GM19351 (cell line): ENCODE measurements around the gene FN1.
"Not testable (repeated sequence)": the region's sequence is repeated elsewhere in the genome, so short reads cannot be mapped to it uniquely, and the experiment has no call there.

Experiments used
- ATAC-seq: cut with Tn5 transposase; IDR thresholded peaks from one replicate; pipeline ENCODE4 v1.9.1; 2021; ENCODE audit warnings: mild to moderate bottlenecking, moderate library complexity; ENCODE audit not compliant: unreplicated experiment

The FN1 gene

GRCh38 chr2:215369181-215369760 is 66.6 kb downstream of the FN1 start:
- ATAC-seq = no peak

DNA sequence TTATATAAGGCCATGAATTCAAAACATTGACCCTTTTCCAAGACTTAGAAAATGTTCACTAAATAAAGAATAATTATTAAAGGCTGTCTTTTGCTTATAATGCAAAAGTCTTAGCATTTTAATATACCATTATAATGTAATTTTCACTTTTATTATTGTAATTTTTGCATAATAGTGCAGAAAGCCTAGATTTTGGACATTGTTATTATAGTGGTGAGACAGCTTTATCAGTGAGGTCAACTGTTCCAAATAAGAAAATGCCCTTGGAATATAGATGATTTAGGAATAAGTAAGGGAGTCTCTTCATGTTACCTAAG is 67.4 kb downstream of the FN1 start:
- ATAC-seq = no peak

DNA sequence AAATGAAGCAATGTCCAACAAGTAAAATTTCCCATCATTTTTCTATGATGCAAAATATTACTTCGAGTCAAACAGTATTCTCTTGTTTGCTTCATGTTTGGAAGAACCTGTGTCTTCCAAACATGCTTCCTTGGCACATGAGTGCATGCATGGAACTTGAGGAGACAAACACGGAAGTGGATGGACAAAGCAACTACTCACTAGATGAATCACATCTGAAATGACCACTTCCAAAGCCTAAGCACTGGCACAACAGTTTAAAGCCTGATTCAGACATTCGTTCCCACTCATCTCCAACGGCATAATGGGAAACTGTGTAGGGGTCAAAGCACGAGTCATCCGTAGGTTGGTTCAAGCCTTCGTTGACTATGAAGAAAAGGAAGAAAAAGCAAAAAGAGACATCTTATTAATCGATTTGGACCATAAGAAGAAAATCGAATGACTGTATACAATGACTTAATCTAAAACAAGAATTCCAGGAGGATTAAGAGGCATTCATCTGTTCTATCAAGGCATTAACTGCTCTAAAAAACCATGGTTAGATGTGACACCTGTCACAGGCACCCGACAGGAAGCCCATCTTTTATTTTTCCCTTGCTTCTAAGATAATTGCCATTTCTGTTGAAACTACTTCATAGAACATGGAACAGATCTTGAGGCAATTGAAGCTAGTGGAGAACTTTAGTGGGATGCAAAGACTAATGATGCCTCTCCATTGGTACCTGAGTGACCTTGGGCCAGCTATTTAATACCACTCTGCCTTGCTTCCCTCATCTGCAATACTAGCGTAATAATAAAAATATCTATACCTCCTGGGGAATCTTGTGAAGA is 68.0 kb downstream of the FN1 start:
- ATAC-seq = no peak

DNA sequence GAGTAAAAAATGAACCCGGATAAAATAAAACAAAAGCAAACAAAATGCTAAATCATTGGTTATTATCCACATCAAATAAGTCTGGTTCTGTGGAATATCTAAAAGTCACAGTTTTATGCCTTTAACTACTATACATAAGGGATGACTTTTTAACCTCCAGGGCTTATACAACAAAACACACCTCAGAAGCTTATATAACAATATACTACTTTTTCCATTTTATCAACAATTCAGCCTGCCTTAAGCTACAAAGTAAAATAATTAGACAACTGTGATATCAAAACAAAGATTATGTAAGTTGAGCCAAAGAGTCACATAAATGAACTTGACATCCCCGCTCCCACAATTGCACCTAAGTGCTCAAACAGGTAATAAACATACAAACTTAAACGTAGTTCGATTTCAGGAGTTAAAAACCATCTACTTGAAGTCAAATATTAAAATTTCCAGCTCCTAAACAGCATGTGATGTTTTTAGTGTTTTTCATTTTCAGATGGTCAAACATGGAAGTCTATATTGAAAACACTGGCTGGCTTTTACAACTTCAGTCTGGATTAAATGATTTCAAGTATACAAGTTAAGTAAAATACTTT is 69.3 kb downstream of the FN1 start:
- no peak for ATAC-seq

DNA sequence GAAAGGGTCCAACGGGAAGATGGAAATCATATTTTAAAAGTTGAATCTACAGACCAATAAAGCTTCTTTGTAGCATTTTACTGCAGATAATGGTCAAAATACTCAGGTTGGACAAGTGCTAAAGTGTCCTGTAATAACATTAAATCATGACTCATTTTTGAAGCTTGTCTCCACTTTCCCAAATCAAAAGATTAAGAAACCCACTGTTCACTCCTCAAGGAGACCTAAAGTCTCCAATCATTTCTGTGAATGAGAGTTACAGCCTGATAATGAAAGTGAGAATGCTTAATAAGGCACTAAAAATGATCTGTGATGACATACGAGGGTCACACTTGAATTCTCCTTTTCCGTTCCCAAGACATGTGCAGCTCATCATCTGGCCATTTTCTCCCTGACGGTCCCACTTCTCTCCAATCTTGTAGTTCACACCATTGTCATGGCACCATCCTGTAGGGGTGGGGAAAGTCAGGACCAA is 70.6 kb downstream of the FN1 start:
- no peak for ATAC-seq

DNA sequence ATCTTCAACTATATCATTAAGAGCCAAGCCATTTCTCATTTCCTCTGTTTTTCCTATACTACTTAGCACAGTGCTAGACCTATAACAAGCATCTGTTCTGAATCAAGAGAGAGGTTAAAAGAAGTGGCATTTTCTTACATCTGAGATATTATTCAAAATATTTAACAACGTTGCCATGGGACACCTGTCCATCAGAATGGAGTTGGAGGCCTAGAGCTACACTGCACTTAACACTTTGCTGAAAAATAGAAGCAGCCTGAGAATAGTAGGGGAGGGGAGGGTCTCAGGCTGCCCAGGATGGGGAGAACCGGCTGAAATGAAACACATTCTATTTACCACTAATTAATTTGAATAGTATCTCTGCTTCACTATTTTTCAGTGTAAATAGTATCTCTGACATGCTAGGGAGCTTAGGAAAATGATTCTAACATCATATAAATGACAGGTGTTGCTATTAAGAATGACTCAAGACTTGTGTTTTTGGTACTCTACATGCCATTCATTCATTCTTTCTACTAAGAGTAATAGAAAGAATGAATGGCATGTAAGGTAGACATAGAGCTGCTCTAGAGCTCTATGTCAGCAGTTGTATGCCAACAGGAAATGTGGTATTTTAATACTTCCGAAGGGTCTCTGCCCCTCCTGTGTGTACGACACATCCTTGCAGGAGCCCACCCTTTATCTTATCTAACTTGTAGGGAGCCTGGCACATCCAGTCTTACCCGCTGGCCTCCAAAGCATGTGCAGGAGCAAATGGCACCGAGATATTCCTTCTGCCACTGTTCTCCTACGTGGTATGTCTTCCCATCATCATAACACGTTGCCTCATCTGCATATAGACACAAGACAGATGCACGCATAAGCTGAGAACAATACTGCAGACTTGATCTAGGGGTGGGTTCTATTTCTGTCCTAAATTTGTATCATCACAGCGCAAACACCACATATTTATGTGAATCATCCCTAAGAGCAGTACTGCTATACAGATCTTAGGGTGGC is 71.4 kb downstream of the FN1 start:
- ATAC-seq = no peak

GRCh38 chr2:215363461-215364156 is 72.3 kb downstream of the FN1 start:
- no peak for ATAC-seq

DNA sequence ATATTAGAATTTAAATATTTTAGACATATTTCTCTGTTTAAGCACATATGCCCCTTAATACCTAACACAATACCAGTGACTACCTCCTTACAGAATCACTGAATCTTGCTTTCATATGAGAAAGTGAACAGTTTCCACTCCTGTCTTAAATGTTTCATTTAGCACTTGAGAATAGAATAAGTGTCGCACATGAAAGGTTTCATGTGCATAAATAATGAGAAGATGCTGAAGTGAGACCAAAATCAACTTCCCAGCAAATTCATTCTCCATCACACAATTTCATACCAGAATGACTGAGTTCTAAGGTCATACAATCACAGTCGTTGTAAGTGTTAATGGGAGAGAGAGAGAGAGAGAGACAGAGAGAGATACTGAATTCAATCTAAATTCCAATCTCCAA is 72.8 kb downstream of the FN1 start:
- no peak for ATAC-seq

DNA sequence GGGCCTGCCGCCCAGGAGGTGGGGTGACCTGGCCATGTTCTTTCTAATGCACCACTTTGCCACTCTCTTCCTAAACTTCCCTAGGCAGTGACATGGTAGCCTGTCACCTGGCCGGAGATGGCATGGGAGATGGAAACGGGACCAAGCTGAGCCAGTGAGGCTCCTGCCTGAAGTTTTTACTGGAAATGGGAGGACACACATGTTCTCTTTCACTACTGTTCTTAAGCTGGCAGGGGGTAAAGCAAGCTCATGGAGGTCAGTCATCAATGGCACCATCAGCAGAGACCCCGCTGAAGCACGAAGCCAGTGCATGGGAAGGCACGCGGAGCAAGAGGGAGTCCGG is 73.3 kb downstream of the FN1 start:
- ATAC-seq = no peak

- ATAC-seq = no peak
Measured at GRCh38 chr2:215361876-215362561, 73.8 kb downstream of the FN1 start.

- no peak for ATAC-seq
Measured at GRCh38 chr2:215361211-215361875, 74.5 kb downstream of the FN1 start.

- ATAC-seq = no peak
Measured at GRCh38 chr2:215360596-215360995, 75.3 kb downstream of the FN1 start.

DNA sequence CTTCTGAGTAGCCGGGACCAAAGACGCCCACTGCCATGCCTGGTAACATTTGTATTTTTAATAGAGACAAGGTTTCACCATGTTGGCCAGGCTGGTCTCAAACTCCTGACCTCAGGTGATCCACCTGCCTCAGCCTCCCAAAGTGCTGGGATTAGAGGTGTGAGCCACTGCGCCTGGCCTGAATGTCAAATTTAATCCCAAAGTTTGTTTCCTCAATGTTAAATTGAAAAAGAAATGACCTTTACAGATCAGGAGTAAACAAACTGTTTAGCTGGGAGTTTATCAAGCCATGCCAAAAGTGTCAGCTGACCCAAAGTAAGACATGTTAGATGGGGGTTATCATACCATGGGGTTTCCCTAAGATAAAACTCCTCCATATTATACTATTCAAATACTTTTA is 75.8 kb downstream of the FN1 start:
- ATAC-seq = not testable (repeated sequence)

DNA sequence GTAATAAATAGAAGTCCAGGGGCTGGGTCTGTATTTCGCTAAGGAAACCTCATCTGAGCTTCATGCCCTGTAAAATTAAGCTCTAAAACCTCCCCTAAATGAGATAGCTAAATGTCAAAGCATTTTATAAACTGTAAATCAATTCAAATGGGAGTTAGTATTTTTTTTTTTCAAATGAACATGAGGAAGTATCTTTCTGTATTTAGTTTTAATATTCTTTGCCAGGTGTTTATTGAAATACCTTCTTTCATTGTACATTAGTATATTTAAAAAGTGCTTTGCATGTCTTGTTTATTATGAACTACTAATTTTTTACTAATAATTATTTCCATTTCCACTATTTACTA is 76.3 kb downstream of the FN1 start:
- ATAC-seq = no peak

DNA sequence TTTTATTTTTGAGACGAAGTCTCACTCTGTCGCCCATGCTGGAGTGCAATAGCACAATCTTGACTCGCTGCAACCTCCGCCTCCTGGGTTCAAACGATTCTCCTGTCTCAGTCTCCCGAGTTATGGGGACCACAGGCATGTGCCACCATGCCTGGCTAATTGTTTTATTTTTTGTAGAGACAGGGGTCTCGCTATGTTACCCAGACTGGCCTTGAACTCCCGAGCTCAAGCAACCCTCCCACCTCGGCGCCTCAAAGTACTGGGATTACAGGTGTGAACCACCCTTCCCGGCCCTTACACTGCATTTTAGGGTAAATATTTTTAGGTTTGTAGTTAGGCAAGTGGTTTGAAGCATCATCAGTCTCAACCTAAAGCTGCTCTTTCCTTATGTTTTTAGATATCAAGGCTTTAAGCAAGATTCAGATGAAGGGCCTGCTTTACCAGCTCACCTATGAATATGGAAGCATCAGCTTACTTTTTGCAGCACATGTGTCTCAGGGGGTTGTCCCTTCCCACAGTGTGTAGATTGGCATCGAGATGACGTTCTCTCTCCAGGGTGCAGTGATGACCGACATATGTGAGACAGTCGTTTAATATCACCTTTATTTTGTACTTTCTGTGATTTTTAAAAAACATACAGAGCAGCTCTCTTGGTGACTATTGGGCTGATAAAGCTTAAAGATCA is 76.8 kb downstream of the FN1 start:
- ATAC-seq = no peak

DNA sequence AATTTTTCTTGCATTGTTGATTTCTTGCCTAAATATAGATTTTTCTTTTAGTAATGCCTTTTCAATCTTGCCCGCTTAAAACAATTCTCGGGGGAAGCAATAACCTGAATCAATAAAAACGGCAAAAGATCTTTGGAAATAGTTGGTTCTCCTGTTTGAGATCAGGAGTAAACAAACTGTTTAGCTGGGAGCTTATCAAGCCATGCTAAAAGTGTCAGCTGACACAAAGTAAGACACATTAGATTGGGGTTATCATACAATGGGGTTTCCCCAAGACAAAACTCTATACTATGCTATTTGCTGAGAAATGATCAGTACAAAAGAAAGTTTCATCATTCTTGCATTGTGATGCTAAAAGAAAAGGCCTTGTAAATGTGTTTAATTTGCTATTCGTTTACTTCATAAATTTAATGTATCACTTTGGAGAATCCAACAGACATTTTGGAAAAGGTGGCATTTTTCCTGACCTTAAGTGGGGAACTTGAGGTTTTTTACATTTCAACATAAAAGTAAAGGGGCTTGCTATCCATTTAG is 77.5 kb downstream of the FN1 start:
- no peak for ATAC-seq

- ATAC-seq = no peak
Measured at GRCh38 chr2:215357660-215358059, 78.2 kb downstream of the FN1 start.

DNA sequence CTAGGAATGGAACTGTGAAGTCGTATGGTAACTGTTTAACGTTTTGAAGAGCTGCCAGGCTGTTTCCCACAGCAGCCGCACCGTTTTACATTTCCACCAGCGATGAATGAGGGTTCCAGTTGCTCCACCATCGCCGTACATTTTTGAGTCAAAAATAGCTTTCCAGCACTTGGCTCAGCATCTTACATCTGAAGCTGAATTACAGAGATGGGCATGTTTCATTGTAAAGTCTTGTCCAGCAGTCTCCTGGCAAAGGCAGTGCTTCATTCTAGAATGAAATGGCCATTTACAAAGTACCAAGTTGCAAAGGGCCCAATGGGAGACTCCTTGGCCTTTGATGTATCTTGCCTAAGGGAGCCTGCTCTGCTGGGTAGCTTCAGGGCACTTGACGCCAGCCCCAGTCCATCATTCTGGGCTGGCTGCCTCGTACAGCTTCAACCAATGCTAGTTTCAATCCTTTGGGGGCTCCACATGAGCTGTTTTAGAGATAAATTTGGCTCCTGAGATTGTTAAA is 78.9 kb downstream of the FN1 start:
- ATAC-seq = no peak
